ENCODE measurements around the gene DNAH10. TPM values are rescaled to one million over a fixed set of nuclear protein-coding genes. Genes with fewer than 3 reads are reported as not detected.

Gene DNAH10
- total RNA-seq, 2 experiments from 2014 or later: 0.11 to 0.19 TPM

- no peaks in the 10 kb centered on the region for H3K9me2 ChIP-seq (ENCODE audit: insufficient read depth, low read length)
- no peaks in the 10 kb centered on the region for H3K79me2 ChIP-seq (ENCODE audit: insufficient read depth, low read depth, low read length)
- H2AFZ ChIP-seq (ENCODE audit: low read length): no peak overlapping the region
- H3K27ac ChIP-seq (ENCODE audit: low read depth, low read length, poor library complexity, severe bottlenecking): no peak overlapping the region
- no peak for DNase-seq (ENCODE audit: low spot score)
- no TSS peak for BruUV-seq (replicated peaks)
- no peak for TF ChIP-seq EZH2phosphoT487 (IDR thresholded peaks at IDR 0.05; ENCODE audit: borderline replicate concordance, low read depth, low read length)
- no peak for TF ChIP-seq CTCF (conservative IDR thresholded peaks at IDR 0.05; ENCODE audit: low read length)
- H4K20me1 ChIP-seq (ENCODE audit: insufficient read depth, low read length): no peaks in the 10 kb centered on the region
- intact Hi-C loops (cut with micrococcal nuclease; ENCODE audit: unreplicated experiment): loop anchor here (1.0 kb wide), 1 partner anchor 81 kb away; no protein-coding TSS in a partner anchor
- no peaks in the 10 kb centered on the region for H3K9me3 ChIP-seq (ENCODE audit: low read length)
- H3K4me1 ChIP-seq (ENCODE audit: insufficient read depth, low read length, poor library complexity, severe bottlenecking): no peaks in the 10 kb centered on the region
- no peaks in the 10 kb centered on the region for H3K36me3 ChIP-seq (ENCODE audit: insufficient read depth, low read length)
- no peak overlapping the region for H3K4me3 ChIP-seq (ENCODE audit: low read depth, low read length, poor library complexity, severe bottlenecking)
- ChIA-PET CTCF (ENCODE audit: unreplicated experiment) (no interaction called here), POLR2A (interaction anchor here (0.5 kb wide), 1 partner anchor 343 kb away, joined by 3 read pairs; no protein-coding TSS in a partner anchor)
- no peak overlapping the region for H3K4me2 ChIP-seq (ENCODE audit: low read length)
These were observed 141.4 kb downstream of the DNAH10 start for GRCh38 chr12:123903301-123904065.

- TF ChIP-seq EZH2phosphoT487 (IDR thresholded peaks at IDR 0.05; ENCODE audit: borderline replicate concordance, low read depth, low read length): no peak
- peak; percentile 94 for TF ChIP-seq CTCF (conservative IDR thresholded peaks at IDR 0.05; ENCODE audit: low read length)
- Histone ChIP-seq H3K9me2 (ENCODE audit: insufficient read depth, low read length) (no peaks in the 10 kb centered on the region), H3K36me3 (ENCODE audit: insufficient read depth, low read length) (no peaks in the 10 kb centered on the region), H3K4me3 (ENCODE audit: low read depth, low read length, poor library complexity, severe bottlenecking) (no peak overlapping the region), H3K4me1 (ENCODE audit: insufficient read depth, low read length, poor library complexity, severe bottlenecking) (no peaks in the 10 kb centered on the region), H3K27ac (ENCODE audit: low read depth, low read length, poor library complexity, severe bottlenecking) (no peak overlapping the region), H3K4me2 (ENCODE audit: low read length) (no peak overlapping the region), H3K9me3 (ENCODE audit: low read length) (no peaks in the 10 kb centered on the region), H3K79me2 (ENCODE audit: insufficient read depth, low read depth, low read length) (no peaks in the 10 kb centered on the region), H2AFZ (ENCODE audit: low read length) (no peak overlapping the region), H4K20me1 (ENCODE audit: insufficient read depth, low read length) (no peaks in the 10 kb centered on the region)
- DNase-seq (ENCODE audit: low spot score): peak; percentile 56
- intact Hi-C loops (cut with micrococcal nuclease; ENCODE audit: unreplicated experiment): loop anchor here (5.0 kb wide), 1 partner anchor 127 kb away; no protein-coding TSS in a partner anchor
- ChIA-PET CTCF (ENCODE audit: unreplicated experiment) (no interaction called here), POLR2A (no interaction called here)
- BruUV-seq (replicated peaks): no TSS peak
These were observed 143.3 kb downstream of the DNAH10 start for GRCh38 chr12:123905319-123905925.
